22Rv1 (cell line): ENCODE data around the gene TRIP11.

ENCODE experiments used
- CTCF ChIP-seq: fragments of 450-650 bp; IDR thresholded peaks from 2 replicates; pipeline ENCODE4 v1.5.1; 2017; ENCODE audit warnings: mild to moderate bottlenecking
- ZFX ChIP-seq: fragments of 450-650 bp; IDR thresholded peaks from 2 replicates; pipeline ENCODE4 v1.6.1; 2017; ENCODE audit warnings: antibody characterized with exemption, borderline replicate concordance

- TF ChIP-seq CTCF = no peak
- TF ChIP-seq ZFX = no peak
These were observed 114.7 kb downstream of the TRIP11 start for GRCh38 chr14:91925001-91925726.
